ENCODE data around the gene DTNBP1.

DTNBP1 gene

DNA sequence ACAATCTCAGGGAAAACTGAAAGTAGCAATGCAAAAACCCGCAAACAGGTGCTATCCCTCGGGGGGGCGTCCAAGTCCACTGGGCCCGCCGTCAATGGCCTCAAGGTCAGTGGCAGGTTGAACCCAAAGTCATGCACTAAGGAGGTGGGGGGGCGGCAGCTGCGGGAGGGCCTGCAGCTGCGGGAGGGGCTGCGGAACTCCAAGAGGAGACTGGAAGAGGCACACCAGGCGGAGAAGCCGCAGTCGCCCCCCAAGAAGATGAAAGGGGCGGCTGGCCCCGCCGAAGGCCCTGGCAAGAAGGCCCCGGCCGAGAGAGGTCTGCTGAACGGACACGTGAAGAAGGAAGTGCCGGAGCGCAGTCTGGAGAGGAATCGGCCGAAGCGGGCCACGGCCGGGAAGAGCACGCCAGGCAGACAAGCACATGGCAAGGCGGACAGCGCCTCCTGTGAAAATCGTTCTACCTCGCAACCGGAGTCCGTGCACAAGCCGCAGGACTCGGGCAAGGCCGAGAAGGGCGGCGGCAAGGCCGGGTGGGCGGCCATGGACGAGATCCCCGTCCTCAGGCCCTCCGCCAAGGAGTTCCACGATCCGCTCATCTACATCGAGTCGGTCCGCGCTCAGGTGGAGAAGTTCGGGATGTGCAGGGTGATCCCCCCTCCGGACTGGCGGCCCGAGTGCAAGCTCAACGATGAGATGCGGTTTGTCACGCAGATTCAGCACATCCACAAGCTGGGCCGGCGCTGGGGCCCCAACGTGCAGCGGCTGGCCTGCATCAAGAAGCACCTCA is 166.3 kb downstream of the DTNBP1 start:
- no peak overlapping the region for H3K27ac ChIP-seq
- no peaks in the 10 kb centered on the region for H3K27me3 ChIP-seq
- H4K20me1 ChIP-seq, result peaks cover 82% of the 10 kb centered on the region
- H3K4me1 ChIP-seq, result peaks cover 51% of the 10 kb centered on the region
- no peak overlapping the region for H3K9ac ChIP-seq
- no peak overlapping the region for H3K4me3 ChIP-seq
- H3K9me3 ChIP-seq, result no peaks in the 10 kb centered on the region
- TF ChIP-seq Cebpa-rat (IDR thresholded peaks at IDR 0.05), result no peak
- peaks cover 97% of the 10 kb centered on the region for H3K36me3 ChIP-seq
- no peak overlapping the region for H3K4me2 ChIP-seq

DNA sequence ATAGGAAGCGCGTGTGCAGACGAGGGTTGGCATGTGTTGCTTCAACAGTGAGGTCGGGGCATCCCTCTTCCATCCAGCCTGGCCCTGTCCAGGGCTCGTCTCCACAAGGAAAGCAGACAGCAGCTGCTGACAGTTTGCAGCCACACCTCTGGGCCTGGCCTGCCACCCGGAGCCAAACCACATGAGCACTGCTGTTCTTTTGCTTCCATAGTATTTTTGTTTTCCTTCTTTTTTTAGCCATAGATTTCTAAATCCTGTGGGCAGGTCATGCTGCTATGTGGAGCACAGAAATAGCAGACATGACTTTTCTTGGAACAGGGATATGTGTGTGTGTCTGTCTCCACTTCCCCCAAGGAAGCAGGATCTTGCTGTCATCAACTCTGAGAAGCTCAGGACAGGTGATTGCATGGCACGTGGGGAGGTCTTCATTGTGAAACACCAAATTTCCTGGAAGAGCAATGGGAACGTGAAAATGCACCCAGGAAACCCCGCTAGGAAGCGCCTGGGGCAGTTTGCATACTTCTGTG is 167.4 kb downstream of the DTNBP1 start:
- Histone ChIP-seq H3K4me1 (peaks cover 50% of the 10 kb centered on the region), H3K27me3 (no peaks in the 10 kb centered on the region), H3K27ac (no peak overlapping the region), H3K9ac (no peak overlapping the region), H3K9me3 (no peaks in the 10 kb centered on the region), H3K4me2 (no peak overlapping the region), H3K36me3 (peaks cover 87% of the 10 kb centered on the region), H4K20me1 (peaks cover 82% of the 10 kb centered on the region), H3K4me3 (no peak overlapping the region)
- TF ChIP-seq Cebpa-rat (IDR thresholded peaks at IDR 0.05), result no peak

DNA sequence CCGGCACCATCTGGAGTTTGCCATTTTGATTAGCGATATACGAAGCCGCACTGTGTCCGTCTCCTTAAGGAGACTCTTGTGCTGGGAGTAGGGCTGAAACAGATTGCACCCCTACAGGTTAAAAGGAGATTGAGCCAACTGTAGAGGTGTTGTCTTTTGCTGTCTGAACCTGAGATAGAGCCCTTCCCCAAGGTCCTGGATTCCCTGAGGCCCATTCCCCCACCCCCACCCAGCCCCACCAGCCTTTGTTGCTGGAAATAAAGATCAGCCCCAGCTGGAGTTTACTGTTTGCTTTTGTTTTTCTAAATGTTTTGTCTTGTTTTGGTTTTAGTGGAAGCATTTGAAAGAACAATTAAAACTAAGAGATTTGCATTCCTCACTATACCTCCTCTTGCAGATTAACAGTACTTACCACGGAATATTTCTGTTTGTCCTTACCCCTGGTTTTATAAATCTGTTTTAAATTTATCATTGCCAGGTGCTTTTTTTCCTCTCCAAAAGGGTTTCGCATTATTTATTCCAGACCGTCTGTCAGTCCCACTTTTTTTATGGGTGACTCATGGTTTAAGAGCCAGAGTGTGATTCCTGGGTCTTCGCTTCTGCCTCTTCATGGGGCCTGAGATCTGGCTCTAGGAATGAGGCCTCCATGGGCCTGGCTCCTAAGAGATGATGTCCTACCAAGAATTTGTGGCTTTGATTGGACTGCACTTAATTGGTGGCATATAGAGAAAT is 169.2 kb downstream of the DTNBP1 start:
- Histone ChIP-seq H3K4me1 (peaks cover 50% of the 10 kb centered on the region), H4K20me1 (peaks cover 82% of the 10 kb centered on the region), H3K4me2 (no peak overlapping the region), H3K9me3 (no peaks in the 10 kb centered on the region), H3K27ac (no peak overlapping the region), H3K9ac (no peak overlapping the region), H3K4me3 (no peak overlapping the region), H3K36me3 (peaks cover 87% of the 10 kb centered on the region), H3K27me3 (no peaks in the 10 kb centered on the region)
- TF ChIP-seq Cebpa-rat (IDR thresholded peaks at IDR 0.05), result no peak

GRCh38 chr6:15491986-15492269 is 170.9 kb downstream of the DTNBP1 start:
- H4K20me1 ChIP-seq, result peaks cover 83% of the 10 kb centered on the region
- peak overlapping the region; percentile 79 for H3K4me2 ChIP-seq
- no peak overlapping the region for H3K4me3 ChIP-seq
- H3K27me3 ChIP-seq, result no peaks in the 10 kb centered on the region
- peaks cover 47% of the 10 kb centered on the region for H3K4me1 ChIP-seq
- no peaks in the 10 kb centered on the region for H3K9me3 ChIP-seq
- TF ChIP-seq Cebpa-rat (IDR thresholded peaks at IDR 0.05), result no peak
- H3K36me3 ChIP-seq, result peaks cover 87% of the 10 kb centered on the region
- H3K27ac ChIP-seq, result 0 out of 2 replicates have a peak overlapping the region, but pooled peaks have one; percentile 18
- H3K9ac ChIP-seq, result no peak overlapping the region; the same call in 1 of the 2 replicates

GRCh38 chr6:15491255-15491985 is 171.4 kb downstream of the DTNBP1 start:
- Histone ChIP-seq H3K27ac (0 out of 2 replicates have a peak overlapping the region, but pooled peaks have one; percentile 18), H4K20me1 (peaks cover 88% of the 10 kb centered on the region), H3K36me3 (peaks cover 87% of the 10 kb centered on the region), H3K4me1 (peaks cover 47% of the 10 kb centered on the region), H3K9me3 (no peaks in the 10 kb centered on the region), H3K27me3 (no peaks in the 10 kb centered on the region), H3K4me3 (no peak overlapping the region), H3K4me2 (peak overlapping the region; percentile 79), H3K9ac (no peak overlapping the region)
- TF ChIP-seq Cebpa-rat (IDR thresholded peaks at IDR 0.05), result no peak

DNA sequence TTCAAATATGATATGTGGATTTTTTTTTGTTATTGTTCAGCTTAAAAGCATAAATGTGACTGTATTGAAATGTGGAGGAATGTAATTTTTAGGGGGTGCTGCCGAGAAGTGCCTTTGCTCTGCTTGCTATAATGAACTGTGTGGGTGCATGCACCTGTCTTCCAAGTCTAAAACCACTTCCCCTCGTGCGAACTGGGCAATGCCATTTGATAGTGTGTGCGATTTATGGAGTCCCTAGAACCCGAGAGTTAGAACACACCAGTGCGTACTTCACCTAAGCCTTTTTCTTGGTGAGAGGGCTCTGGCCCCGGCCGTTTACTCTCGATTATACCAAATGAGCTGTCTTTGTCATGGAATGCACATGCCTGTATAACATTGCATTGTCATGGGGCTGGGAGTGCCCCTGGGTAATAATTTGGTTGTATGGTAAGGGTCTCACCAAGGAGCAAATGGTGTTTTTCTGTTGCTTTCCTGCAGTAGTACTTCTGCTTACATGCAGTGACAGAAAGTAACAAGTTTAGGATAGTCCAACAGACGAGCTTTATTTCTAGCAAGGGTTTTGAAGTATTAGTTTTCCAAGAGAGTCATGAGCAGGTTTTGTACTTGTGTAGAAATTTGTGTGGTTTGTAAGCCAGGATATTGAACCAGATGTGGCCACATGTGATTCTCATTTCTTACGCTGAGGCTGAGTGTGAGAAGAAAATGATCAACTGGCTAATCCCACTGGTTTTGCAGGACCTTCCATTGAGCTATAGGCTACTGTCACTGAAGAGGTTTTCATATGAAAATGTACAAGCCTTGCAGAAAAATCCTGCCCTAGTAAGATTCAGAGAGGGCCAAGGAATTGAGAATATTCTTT is 172.4 kb downstream of the DTNBP1 start:
- Histone ChIP-seq H4K20me1 (peaks cover 95% of the 10 kb centered on the region), H3K9ac (no peak overlapping the region), H3K27ac (peak overlapping the region; percentile 11; the same call in 1 of the 2 replicates), H3K4me3 (no peak overlapping the region), H3K4me1 (peaks cover 53% of the 10 kb centered on the region), H3K36me3 (peaks cover 86% of the 10 kb centered on the region), H3K9me3 (no peaks in the 10 kb centered on the region), H3K27me3 (no peaks in the 10 kb centered on the region), H3K4me2 (peak overlapping the region; percentile 79; the same call in 1 of the 2 replicates)
- no peak for TF ChIP-seq Cebpa-rat (IDR thresholded peaks at IDR 0.05)

DNA sequence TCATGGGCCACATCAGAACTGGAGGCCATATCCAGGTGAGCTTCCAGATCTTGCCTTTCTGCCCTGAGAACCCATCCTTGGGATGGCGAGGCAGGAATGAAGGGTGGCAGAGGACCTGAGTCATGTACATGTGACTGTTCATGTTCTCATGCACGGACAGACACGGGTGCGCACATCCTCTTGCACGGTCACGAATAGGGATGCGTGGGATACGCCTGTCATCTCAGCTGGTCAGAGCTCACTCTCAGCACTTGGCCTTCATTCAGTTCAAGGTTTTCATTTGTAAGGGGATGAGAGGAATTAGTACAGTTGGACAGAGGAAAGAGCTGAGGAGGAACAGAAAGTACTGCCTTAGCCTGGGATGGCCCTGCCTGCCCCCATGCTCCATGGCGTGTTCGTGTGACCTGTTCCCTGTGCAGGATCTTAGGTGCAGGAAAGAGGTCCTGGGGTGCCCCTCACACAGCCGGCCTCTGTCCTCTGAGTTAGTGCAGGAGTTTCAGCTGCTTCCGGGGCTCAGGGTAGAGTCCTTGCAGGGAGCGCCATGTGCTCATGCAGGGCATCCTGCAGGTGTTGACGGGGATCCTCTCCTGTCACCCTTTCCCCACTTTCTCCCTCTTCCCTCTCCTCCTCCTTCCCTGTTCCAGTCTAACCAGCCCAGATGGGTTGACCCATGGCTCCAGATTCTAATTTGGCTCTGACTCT is 173.4 kb downstream of the DTNBP1 start:
- Histone ChIP-seq H3K9me3 (no peaks in the 10 kb centered on the region), H3K4me1 (peaks cover 53% of the 10 kb centered on the region), H3K27me3 (no peaks in the 10 kb centered on the region), H3K27ac (no peak overlapping the region), H3K4me2 (peak overlapping the region; percentile 79; the same call in 1 of the 2 replicates), H3K36me3 (peaks cover 79% of the 10 kb centered on the region), H3K4me3 (no peak overlapping the region), H4K20me1 (peaks cover 95% of the 10 kb centered on the region), H3K9ac (no peak overlapping the region)
- TF ChIP-seq Cebpa-rat (IDR thresholded peaks at IDR 0.05), result no peak

DNA sequence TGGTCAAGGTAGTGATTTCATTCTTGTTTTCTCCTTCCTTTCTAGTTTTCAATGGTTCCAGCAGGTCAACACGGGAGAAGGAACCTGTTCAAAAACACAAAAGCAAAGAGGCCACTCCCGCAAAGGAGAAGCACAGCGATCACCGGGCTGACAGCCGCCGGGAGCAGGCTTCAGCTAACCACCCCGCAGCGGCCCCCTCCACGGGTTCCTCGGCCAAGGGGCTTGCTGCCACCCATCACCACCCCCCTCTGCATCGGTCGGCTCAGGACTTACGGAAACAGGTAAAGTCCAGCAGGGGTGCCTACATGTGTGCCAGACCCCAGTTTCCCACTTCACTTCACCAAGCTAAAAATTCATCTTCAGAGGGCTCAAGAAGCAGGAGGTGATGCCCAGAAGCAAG is 175.6 kb downstream of the DTNBP1 start:
- H3K36me3 ChIP-seq, result peaks cover 77% of the 10 kb centered on the region
- H3K9ac ChIP-seq, result no peak overlapping the region
- no peaks in the 10 kb centered on the region for H3K9me3 ChIP-seq
- peaks cover 97% of the 10 kb centered on the region for H4K20me1 ChIP-seq
- no peak overlapping the region for H3K4me3 ChIP-seq
- H3K27me3 ChIP-seq, result no peaks in the 10 kb centered on the region
- H3K4me2 ChIP-seq, result no peak overlapping the region
- TF ChIP-seq Cebpa-rat (IDR thresholded peaks at IDR 0.05), result no peak
- no peak overlapping the region for H3K27ac ChIP-seq
- peaks cover 42% of the 10 kb centered on the region for H3K4me1 ChIP-seq

All from BLaER1 (cell line).